Prostate gland (tissue), 2 donors: ENCODE results near the gene TCERG1L.

Experiments
- CTCF ChIP-seq, 4 experiments: fragments of 200-600 bp in 2 of 4; fragments of 450-650 bp in 2 of 4; sonication (generic) in 2 of 4; IDR thresholded peaks; 1 replicate in 3 of 4; 2 replicates in 1 of 4; pipeline ENCODE4 v1.5.1; 2016 to 2019; ENCODE audit warnings: antibody characterized with exemption in 4 of 4, mild to moderate bottlenecking in 2 of 4, moderate library complexity in 2 of 4
- POLR2A ChIP-seq: fragments of 450-650 bp; IDR thresholded peaks from one replicate; pipeline ENCODE4 v1.6.1; 2016; ENCODE audit warnings: antibody characterized with exemption, mild to moderate bottlenecking

- TF ChIP-seq POLR2A (no peak), CTCF (IDR thresholded peaks at IDR 0.05) (no peak)
Measured at GRCh38 chr10:131078131-131078881, 233.2 kb downstream of the TCERG1L start.
